ENCODE data around the gene MMAA. TPM values are rescaled to one million over a fixed set of nuclear protein-coding genes. Genes with fewer than 3 reads are reported as not detected.
A peak's percentile ranks its signal among the peaks of the same experiment; 100 is the strongest.
"Not testable (repeated sequence)": the region's sequence is repeated elsewhere in the genome, so short reads cannot be mapped to it uniquely, and the experiment has no call there.

MMAA gene
- total and polyA plus RNA-seq, 7 donors, result 3.6 to 21.9 (median 13.3) TPM

- Histone ChIP-seq H3K9me3 (no peaks in the 10 kb centered on the region), H3K27me3 (ENCODE audit: insufficient read depth in 3 of 3, low read length in 2 of 3) (no peaks in the 10 kb centered on the region), H3K4me3 (no peak overlapping the region), H3K27ac (peak overlapping the region; percentile 93), H3K4me1 (peaks cover 16% of the 10 kb centered on the region), H3K36me3 (ENCODE audit: insufficient read depth in 1 of 2, low read depth in 1 of 2) (no peaks in the 10 kb centered on the region)
- intact Hi-C loops (cut with DNase I), result loop anchor here in 1 of 2 donors (10.0 kb wide), 1 partner anchor 113 kb away; no protein-coding TSS in a partner anchor
- 74 to 98% (median 94%) methylated on average over 1 of the region's 1 CpG for WGBS, 3 donors
- no peak for TF ChIP-seq CTCF (IDR thresholded peaks at IDR 0.05)
- no peak for ATAC-seq
- no peak for DNase-seq
Observed at GRCh38 chr4:145681956-145682355, 62.8 kb downstream of the MMAA start.

DNA sequence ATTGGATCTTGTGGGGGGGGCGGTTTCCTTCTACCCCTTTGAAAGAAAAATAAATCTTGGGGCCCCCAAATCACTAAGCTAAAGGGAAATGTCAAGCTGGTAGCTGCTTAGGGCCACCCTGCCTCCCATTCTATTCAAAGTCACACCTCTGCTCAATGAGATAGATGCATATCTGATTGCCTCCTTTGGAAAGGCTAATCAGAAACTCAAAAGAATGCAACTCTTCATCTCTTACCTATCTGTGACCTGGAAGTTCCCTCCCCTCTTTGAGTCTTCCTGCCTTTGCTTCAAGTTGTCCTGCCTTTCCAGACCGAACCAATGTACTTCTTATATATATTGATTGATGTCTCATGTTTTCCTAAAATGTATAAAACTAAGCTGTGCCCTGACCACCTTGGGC is 67.8 kb downstream of the MMAA start:
- Histone ChIP-seq H3K27me3 (ENCODE audit: insufficient read depth in 3 of 3, low read length in 2 of 3) (no peaks in the 10 kb centered on the region), H3K27ac (no peak overlapping the region), H3K4me3 (no peak overlapping the region), H3K9me3 (peaks cover 3% of the 10 kb centered on the region), H3K36me3 (ENCODE audit: insufficient read depth in 1 of 2, low read depth in 1 of 2) (no peaks in the 10 kb centered on the region), H3K4me1 (no peaks in the 10 kb centered on the region)
- no peak for TF ChIP-seq CTCF (IDR thresholded peaks at IDR 0.05)
- ATAC-seq (no peak), DNase-seq (no peak)
- WGBS, 3 donors, result 43 to 76% (median 63%) methylated on average over 2 of the region's 2 CpGs
- intact Hi-C loops (cut with DNase I), result loop anchor here in 1 of 2 donors (10.0 kb wide), 1 partner anchor 108 kb away; no protein-coding TSS in a partner anchor

GRCh38 chr4:145690610-145691009 is 71.4 kb downstream of the MMAA start:
- ATAC-seq (no peak), DNase-seq (no peak)
- intact Hi-C loops (cut with DNase I), result no loop called here
- H3K27ac ChIP-seq, result no peak overlapping the region
- WGBS, 3 donors, result 86 to 93% (median 91%) methylated on average over 3 of the region's 3 CpGs
- no peaks in the 10 kb centered on the region for H3K27me3 ChIP-seq (ENCODE audit: insufficient read depth in 3 of 3, low read length in 2 of 3)
- TF ChIP-seq CTCF (IDR thresholded peaks at IDR 0.05), result no peak
- H3K9me3 ChIP-seq, result peaks cover 3% of the 10 kb centered on the region
- H3K4me1 ChIP-seq, result peaks cover 8% of the 10 kb centered on the region
- H3K36me3 ChIP-seq (ENCODE audit: insufficient read depth in 1 of 2, low read depth in 1 of 2), result no peaks in the 10 kb centered on the region
- H3K4me3 ChIP-seq, result no peak overlapping the region

DNA sequence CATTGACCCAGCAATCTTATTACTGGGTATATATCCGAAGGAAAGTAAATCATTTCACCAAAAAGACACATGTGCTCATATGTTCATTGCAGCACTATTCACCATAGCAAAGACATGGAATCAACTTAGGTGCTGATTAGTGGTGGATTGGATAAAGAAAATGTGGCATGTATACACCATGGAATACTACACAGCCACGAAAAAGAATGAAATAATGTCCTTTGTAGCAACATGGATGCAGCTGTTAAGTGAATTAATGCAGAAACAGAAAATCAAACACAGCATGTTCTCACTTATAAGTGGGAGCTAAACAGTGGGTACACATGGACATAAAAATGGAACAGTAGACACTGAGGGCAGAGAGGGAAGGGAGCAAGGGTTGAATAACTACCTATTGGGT is 72.2 kb downstream of the MMAA start:
- ATAC-seq; DNase-seq; H3K27me3 ChIP-seq (ENCODE audit: insufficient read depth in 3 of 3, low read length in 2 of 3); H3K4me3 ChIP-seq; H3K9me3 ChIP-seq; H3K27ac ChIP-seq; H3K4me1 ChIP-seq; H3K36me3 ChIP-seq (ENCODE audit: insufficient read depth in 1 of 2, low read depth in 1 of 2); intact Hi-C loops (cut with DNase I): not testable (repeated sequence)
- WGBS, 3 donors, result 92 to 95% (median 93%) methylated on average over 2 of the region's 2 CpGs

DNA sequence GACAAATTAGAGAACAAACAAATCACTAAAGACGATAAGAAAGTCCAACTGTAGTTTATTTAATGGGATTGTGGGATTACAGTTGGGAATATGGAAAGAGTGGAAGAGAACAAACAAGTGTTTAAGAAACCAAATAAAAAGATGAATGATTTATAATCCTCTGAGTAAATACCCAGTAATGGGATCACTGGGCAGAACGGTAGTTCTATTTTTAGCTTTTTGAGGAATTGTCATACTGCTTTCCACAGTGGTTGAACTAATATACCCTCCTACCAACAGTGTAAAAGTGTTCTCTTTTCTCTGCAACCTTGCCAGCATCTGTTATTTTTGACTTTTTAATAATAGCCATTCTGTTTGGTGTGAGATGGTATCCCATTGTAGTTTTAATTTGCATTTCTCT is 75.7 kb downstream of the MMAA start:
- DNase-seq (no peak), ATAC-seq (peak; percentile 82 to 98 (median 90))
- Histone ChIP-seq H3K27ac (peak overlapping the region; percentile 16), H3K9me3 (peaks cover 3% of the 10 kb centered on the region), H3K4me1 (peaks cover 8% of the 10 kb centered on the region), H3K36me3 (ENCODE audit: insufficient read depth in 1 of 2, low read depth in 1 of 2) (no peaks in the 10 kb centered on the region), H3K4me3 (no peak overlapping the region), H3K27me3 (ENCODE audit: insufficient read depth in 3 of 3, low read length in 2 of 3) (no peaks in the 10 kb centered on the region)
- TF ChIP-seq CTCF (IDR thresholded peaks at IDR 0.05), result no peak
- intact Hi-C loops (cut with DNase I), result no loop called here
- WGBS, 3 donors, result 25 to 45% (median 26%) methylated on average over 2 of the region's 2 CpGs
